GM18499 (cell line): ENCODE results near the gene SYT14.
"Not testable (repeated sequence)": the region's sequence is repeated elsewhere in the genome, so short reads cannot be mapped to it uniquely, and the experiment has no call there.

Source experiments
- ATAC-seq: cut with Tn5 transposase; IDR thresholded peaks from one replicate; pipeline ENCODE4 v1.9.1; 2021; ENCODE audit warnings: moderate number of reproducible peaks; ENCODE audit not compliant: insufficient read depth, unreplicated experiment

SYT14 gene

DNA sequence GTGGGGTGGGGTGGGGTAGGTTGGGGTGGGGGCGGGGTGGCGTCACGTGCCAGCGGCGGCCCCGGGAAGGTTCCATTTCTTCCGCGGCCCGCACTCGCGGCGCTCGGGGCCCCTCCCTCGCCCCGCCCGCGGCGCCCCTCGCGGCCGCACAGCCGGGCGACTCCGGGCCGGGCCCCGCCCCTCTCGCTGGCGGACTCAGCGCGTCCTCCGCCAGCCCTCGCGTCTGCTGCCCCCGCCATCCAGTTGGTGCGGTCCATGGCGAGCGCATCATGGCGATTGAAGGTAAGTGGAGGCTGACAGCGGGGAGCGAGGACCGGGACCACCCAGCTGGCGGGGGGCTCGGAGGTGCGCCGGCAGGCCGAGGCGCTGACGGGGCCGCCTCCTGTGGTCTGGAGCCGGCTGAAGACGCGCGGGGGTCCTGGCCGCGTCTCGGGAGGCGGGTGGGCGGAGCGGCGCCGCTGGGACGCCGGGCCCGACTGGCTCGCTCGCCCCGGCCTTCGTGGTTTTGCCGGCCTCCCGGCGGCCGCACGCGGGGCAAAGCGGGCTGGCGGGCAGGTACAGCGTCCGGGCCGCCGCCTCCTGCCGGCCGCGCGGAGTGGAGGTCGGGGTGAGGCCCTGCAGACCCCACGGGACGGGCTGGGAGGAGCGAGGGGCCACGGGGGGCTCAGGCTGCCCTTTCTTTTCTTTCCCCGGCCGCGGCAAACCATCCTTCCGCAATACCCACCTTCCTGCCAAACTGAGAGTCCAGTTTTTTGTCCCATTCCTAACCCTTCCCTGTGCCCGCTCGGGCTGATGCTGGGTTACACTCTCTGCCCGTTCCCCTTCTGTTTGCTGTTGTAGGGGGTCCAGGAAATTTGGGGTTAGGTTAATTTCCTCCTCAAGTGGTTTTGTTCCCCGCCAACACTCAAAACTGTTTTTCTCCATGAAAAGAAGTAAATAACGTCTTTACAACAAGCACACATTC, at the start of gene SYT14:
Gene SYT14, plus strand, starts transcription at position 222 of the 964 bp plus-strand sequence. Its CDS starts 48 bp downstream, at position 270.
- ATAC-seq: no peak

DNA sequence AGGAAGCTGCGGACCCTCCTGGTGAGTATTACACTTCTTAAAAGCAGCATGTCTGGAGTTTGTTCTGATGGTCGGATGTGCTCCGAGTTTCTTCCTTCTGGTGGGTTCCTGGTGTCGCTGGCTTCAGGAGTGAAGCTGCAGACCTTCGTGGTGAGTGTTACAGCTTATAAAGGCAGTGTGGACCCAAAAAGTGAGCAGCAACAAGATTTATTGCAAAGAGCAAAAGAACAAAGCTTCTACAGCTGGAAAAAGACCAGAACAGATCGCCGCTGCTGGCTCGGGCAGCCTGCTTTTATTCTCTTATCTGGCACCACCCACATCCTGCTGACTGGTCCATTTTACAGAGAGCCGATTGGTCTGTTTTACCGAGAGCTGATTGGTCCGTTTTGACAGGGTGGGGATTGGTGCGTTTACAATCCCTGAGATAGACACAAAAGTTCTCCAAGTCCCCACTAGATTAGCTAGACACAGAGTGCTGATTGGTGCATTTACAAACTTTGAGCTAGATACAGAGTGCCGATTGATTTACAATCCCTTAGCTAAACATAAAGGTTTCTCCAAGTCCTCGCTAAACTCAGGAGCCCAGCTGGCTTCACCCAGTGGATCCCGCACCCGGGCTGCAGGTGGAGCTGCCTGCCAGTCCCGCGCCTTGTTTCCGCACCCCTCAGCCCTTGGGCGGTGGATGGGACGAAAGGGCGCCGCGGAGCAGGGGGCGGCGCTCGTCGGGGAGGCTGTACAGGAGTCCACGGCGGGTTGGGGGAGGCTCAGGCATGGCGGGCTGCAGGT, 49.5 kb upstream of the SYT14 start:
- not testable (repeated sequence) for ATAC-seq

DNA sequence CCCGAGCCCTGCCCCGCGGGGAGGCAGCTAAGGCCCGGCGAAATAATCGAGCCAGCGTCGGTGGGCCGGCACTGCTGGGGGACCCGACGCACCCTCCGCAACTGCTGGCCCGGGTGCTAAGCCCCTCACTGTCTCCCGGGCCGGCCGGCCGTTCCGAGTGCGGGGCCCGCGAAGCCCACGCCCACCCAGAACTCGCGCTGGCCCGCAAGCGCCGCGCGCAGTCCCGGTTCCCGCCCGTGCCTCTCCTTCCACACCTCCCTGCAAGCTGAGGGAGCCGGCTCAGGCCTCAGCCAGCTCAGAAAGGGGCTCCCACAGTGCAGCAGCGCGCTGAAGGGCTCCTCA, 49.0 kb upstream of the SYT14 start:
- ATAC-seq: no peak

DNA sequence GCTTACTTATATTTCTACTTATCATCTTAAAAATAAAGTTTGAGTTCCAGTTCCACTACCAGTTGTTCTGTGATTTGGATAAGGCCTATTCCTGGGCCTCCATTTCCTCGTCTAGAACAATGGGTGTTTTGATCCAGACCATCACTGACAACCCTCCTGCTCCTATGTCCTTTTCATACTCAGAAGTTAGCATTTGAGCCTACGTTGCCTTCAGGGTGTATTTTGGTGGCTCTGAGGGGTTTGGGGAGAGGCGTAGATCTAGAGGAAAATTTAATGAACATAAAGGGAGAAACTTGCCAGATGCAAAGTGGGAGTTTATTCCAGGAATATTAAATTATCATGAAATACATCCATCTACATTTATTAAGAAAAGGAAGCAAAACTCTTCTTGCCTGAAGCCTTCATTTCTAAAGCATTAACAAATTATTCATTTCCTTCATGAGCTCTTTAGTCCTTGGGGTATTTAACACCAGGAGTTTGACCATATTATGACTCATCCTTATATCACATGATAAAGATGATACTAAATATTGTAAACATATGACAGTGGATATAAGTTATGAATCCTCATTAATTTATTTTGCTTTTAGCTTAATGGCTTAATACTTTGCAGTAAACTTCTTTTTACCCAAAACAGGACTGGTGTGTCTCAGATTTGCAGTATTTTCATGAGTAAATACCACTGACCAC, 47.2 kb upstream of the SYT14 start:
- ATAC-seq: no peak

DNA sequence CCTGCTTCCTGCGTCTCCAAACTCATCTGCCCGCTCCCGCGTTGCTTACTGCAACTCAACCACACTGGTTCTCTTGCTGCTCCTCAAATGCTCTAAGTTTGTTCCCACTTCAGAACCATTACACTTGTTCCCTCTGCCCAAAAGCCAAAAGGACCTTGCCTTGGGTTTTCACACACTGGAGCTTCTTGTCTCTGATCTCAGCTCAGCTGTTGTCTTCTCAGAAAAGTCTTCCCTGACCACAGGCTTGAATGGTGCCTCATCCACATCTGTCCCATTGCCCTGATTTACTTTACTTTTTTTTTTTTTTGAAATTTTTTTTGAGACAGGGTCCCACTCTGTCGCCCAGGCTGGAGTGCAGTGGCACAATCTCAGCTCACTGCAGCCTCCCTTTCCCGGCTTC, 44.3 kb upstream of the SYT14 start:
- no peak for ATAC-seq

DNA sequence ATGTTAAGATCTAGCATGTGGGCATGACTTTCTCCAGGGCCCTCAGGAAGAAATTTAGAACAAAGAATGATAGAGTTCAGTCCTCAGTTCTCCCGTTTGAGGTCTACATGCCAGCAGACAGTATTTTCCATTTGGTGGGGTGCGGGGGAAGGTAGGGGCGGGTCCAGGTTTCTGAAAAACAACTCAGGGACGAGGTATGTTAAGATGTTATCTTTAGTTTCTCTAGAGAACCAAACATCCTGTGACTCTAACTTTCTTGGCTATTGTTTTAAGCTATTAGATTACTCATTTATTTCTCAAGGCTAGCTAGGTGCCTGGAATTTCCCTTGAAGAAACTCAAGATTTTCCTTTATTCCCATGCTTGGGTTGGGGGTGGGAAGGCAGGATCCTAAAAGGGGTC, 42.3 kb upstream of the SYT14 start:
- no peak for ATAC-seq

DNA sequence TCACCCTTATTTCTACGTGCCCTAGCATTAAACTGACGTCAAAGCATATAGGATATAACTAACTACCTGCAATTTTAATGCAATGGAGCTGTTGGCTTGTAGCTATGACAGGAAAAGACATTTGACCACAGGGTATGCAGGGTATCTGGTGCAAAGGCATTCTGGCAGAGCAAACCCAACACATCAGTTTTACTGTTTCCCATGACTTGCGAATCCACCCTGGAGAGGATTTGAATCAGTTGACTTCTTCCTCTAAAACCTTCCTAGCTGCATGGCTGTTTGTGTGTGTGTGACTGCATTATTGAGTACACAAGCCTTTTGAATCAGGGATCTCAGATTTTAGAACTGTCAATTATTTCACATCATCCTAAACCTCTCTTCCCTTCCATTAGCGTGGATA, 41.7 kb upstream of the SYT14 start:
- ATAC-seq: no peak

DNA sequence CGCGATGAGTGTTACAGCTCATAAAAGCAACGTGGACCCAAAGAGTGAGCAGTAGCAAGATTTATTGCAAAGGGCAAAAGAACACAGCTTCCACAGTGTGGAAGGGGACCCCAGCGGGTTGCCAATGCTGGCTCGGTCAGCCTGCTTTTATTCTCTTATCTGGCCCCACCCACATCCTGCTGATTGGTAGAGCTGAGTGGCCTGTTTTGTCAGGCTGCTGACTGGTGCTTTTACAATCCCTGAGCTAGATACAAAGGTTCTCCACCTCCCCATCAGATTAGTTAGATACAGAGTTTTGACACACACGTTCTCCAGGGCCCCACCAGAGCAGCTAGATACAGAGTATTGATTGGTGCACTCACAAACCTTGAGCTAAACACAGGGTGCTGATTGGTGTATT, 39.7 kb upstream of the SYT14 start:
- ATAC-seq: not testable (repeated sequence)

DNA sequence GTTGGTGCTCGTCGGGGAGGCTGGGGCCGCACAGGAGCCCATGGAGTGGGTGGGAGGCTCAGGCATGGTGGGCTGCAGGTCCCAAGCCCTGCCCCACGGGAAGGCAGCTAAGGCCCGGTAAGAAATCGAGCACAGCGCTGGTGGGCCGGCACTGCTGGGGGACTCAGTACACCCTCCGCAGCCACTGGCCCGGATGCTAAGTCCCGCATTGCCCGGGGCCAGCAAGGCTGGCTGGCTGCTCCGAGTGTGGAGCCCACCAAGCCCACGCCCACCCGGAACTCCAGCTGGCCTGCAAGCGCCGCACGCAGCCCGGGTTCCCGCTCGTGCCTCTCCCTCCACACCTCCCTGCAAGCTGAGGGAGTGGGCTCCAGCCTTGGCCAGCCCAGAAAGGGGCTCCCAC, 39.2 kb upstream of the SYT14 start:
- not testable (repeated sequence) for ATAC-seq

DNA sequence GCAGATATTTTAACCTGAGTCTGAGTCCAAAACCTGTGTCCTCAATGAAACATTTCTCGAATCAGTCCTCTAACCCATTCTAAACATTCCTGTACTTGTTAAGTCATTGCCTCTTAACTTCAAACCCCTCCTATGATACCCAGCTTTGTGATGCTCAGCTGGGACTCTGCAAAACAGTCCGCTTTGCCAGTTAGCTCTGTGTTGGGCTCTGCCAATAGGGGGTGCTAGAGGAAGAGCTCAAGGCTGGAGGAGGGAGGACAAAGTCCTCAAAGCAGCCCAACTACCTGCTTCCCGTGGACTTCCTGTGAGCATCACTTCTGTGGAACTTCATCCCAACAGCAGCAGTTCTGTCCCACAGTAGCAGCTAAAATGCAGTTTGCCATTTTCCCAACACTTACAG, 38.1 kb upstream of the SYT14 start:
- ATAC-seq: no peak

DNA sequence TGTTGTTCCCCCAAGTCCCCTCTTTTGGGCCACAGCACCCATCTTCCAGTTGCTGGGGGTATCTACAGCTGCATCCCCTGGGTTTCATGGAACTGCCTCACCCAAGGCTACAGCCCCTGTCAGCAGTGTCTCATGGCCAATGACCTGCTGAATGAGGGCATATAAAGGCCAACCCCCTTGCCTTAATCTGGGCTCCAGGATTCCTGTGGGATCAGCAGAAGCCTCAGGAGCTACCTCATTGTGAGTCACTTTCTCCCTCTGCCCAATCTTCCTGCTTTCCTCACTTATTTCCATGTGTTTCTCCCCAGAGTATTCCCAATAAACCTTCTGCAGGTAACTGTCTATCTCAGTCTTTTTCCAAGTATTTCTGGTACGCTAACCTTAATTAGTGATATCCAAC, 37.3 kb upstream of the SYT14 start:
- ATAC-seq: no peak

DNA sequence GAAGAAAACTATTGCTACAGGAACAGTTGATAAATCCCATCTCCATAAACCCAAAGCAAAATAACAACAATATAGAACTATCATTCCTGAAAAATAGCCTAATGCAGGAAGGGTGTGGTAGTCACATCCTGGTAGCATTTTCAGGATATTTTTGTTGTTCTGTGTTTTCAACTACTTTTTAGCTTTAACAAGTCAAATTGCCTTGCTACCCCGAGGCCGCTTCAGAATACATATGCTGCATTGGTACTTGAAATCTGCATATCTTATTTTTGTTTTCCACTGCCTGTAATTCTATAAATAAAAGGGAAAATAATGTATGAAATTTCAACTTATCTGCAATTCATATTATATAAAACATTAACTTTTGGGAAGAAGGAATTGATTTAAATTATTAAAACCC, 36.8 kb upstream of the SYT14 start:
- ATAC-seq: no peak

DNA sequence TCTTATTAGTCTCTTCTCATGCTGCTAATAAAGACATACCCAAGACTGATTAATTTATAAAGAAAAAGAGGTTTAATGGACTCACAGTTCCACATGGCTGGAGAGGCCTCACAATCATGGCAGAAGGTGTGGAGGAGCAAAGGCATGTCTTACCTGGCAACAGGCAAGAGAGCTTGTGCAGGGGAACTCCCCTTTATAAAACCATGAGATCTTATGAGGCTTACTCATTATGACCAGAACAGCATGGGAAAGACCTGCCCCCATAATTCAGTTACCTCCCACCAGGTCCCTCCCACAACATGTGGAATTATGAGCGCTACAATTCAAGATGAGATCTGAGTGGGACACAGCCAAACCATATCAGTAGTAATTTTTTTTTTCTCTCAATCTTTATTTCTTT, 33.2 kb upstream of the SYT14 start:
- ATAC-seq: not testable (repeated sequence)

DNA sequence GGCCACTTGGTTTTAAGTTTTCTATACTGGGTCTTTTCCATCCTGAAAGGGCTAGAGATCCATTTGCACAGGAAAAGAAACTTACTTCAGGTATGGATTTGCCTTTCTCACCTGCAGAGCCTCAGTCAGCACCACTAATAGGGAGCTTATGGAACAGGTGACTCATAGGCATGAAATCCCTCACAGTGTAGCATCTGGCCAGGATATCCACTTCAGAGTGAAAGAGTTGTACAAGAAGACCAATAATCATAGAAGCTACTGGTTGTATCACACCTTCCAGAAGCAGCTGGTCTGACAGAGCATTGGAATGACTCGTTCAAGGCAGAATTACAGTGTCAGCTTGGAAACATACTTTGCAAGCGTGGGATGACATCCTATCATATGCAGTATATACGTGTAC, 26.3 kb upstream of the SYT14 start:
- no peak for ATAC-seq

DNA sequence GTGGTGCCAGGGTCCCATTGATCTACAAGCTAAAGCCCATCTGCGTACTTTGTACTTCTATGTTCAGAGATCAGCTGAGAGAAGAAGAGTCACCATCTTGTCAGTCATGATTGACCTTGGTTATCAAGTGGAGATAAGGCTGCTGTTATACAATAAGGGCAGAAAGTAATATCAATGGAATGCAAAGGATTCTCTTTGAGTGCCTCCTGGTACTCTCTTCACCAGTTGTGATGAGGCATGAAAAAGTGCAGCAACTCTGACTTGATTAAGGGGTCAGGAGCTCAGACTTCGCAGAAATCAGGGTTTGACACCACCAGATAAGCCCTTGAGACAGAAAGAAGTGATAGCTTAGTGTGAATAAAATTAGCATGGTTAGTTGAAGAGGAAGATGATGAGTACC, 25.7 kb upstream of the SYT14 start:
- ATAC-seq: no peak

DNA sequence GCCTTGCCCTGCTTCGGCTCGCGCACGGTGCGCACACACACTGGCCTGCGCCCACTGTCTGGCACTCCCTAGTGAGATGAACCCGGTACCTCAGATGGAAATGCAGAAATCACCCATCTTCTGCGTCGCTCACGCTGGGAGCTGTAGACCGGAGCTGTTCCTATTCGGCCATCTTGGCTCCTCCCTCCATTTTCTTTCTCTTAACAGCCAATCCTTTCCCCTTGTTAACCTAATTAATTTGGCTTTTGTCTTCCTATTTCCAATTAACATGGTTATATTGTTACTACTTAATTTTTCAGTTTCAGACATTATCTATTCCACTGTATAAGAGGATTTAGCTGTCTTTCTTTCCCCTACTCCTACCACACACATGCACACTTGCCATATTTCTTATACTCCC, 18.4 kb upstream of the SYT14 start:
- not testable (repeated sequence) for ATAC-seq

DNA sequence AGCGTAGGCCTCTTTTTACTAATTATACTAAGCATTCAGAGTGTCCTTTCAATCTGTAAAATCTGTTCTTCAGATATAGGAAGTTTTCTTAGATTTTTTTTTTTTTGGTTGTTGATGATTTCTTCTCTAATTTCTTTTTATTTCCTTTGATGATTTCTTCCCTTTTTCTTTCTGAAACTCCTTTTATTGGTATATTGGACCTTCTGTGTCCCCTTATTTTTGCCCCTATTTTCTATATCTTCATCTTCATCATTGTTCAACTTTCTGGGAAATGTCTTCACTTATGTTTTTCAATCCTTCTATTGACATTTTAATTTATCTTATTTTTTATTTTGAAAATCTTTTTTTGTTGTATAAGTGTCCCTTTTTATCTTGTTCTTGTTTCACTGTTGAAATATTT, 17.2 kb upstream of the SYT14 start:
- no peak for ATAC-seq

DNA sequence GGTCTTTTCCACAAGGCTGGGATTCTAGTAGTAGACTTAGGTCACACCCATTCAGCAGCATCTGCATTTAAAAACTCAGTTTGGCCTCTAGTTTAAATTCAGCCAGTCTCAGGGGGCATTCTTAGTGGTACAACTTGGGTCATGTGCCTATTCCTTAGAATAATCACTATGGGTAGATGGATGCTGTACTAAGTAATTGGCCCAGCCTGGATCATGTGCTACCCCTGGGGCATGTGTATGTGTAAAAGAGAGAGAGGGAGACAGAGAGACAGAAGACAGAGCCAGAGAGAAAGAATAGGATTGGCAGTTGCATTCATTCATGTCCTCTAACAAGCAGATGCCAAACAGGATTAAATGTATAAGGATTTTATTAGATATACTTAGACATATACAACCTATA, 13.6 kb upstream of the SYT14 start:
- ATAC-seq: no peak

DNA sequence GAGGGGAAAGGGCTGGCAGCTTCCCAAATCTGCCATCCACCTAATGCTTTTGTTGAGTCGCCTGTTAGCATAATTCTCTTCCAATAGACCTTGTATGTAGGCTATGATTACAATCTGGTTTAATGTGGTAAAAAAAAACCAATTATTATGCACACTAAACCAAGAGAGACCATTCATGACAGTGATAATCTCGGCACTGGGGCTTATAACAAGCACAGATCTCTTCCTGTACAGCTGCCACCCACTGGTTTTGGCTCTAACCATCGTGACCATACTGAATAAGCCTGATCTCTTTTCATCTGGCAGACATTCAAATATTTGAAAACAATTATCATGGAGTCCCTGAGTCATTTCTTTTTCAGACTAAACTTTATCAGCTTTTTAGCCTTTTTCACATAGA, 12.0 kb upstream of the SYT14 start:
- no peak for ATAC-seq

DNA sequence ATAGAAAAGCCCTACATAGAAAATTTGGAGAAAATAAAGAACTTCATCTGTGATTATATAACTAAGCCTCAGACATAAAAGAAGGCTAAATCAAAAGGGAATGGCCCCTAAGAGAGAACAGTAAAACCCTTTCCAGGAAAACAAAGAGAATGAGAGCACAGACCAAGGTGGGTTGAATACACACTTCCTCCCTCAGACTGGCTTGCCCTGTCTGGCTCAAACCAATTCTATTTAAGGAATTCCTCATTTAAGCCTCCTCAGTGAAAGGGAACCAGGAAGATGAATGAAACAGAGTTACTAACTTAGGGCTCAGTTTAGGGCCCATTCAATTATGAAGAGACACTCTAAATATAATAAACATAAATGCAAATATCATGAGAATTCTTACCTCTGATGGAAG, 10.6 kb upstream of the SYT14 start:
- no peak for ATAC-seq

DNA sequence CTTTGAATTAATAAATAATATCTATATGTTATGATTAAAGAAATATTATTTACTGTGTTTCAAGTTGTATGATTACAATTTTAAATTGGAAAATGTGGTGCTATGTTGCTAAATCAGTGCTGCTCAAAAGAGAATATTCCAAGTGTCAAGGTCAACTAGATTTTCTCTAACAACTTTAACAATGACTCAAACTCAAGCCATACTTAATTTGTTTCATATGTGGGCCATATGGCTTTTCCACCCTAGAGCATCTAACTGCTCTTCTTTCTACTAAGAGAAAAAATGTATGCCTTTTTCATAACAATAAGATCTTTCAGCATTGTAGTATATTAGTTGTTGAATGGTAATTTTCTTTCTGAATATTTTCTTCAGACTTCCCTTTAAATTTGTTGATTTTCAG, 8.3 kb upstream of the SYT14 start:
- ATAC-seq: no peak
